Keratinocyte (primary cell): Measurements from ENCODE around the gene MAP3K10.

Experiments
- EZH2 ChIP-seq: IDR thresholded peaks from one replicate; pipeline ENCODE4 v1.6.1; 2012; ENCODE audit warnings: inconsistent platforms, mild to moderate bottlenecking, low read length, moderate library complexity
- TF ChIP-seq, protein P1 (sequence below), 3 experiments: IDR thresholded peaks in 1 of 3; conservative IDR thresholded peaks in 1 of 3; optimal IDR thresholded peaks in 1 of 3; 2 replicates in 2 of 3; 3 replicates in 1 of 3; pipeline versions ENCODE3 to v1.5.1; 2011; ENCODE audit warnings: low read length in 3 of 3, mild to moderate bottlenecking in 3 of 3, moderate library complexity in 2 of 3, control low read depth in 1 of 3, inconsistent platforms in 1 of 3; ENCODE audit not compliant: insufficient read depth in 2 of 3; ENCODE audit errors: extremely low read depth in 1 of 3

DNA sequence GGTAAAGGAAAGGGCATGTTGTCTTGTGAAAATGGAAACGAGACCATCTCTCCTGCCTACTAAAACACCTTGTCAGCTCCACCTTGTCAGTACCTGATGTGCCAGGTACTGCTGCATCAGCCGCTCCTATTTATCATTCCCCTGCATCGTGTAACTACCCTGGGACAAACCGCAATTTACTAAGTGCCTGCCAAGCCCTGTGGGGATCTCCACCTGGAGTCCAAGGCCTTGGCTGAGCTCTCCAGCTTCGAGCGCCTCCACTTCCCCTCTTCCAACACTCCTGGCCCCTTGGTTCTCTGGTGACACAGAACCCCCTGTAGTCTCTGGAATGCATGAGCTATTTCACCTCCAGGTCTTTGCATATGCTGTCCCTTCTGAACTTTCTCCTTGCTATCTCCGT is 61.2 kb downstream of the MAP3K10 start:
- TF ChIP-seq, protein P1, sequence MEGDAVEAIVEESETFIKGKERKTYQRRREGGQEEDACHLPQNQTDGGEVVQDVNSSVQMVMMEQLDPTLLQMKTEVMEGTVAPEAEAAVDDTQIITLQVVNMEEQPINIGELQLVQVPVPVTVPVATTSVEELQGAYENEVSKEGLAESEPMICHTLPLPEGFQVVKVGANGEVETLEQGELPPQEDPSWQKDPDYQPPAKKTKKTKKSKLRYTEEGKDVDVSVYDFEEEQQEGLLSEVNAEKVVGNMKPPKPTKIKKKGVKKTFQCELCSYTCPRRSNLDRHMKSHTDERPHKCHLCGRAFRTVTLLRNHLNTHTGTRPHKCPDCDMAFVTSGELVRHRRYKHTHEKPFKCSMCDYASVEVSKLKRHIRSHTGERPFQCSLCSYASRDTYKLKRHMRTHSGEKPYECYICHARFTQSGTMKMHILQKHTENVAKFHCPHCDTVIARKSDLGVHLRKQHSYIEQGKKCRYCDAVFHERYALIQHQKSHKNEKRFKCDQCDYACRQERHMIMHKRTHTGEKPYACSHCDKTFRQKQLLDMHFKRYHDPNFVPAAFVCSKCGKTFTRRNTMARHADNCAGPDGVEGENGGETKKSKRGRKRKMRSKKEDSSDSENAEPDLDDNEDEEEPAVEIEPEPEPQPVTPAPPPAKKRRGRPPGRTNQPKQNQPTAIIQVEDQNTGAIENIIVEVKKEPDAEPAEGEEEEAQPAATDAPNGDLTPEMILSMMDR (optimal IDR thresholded peaks at IDR 0.05 in 1 of 3, IDR thresholded peaks at IDR 0.05 in 1 of 3, conservative IDR thresholded peaks at IDR 0.05 in 1 of 3; ENCODE audit: extremely low read depth in 1 of 3, insufficient read depth in 2 of 3, low read length in 3 of 3), result no peak
- TF ChIP-seq EZH2, result no peak
